SKM-1 (cell line): Measurements from ENCODE around the gene CDH11.

Experiments used
- DNase-seq: peaks from one replicate; lab custom pipeline; 2025; ENCODE audit not compliant: unreplicated experiment; lab: John Stamatoyannopoulos, UW

Gene CDH11

GRCh38 chr16:64919929-64920607 lies 201.8 kb downstream of the CDH11 start:
- no peak for DNase-seq

GRCh38 chr16:64919141-64919540 lies 202.7 kb downstream of the CDH11 start:
- no peak for DNase-seq

GRCh38 chr16:64916051-64916450 lies 205.8 kb downstream of the CDH11 start:
- DNase-seq: no peak

- no peak for DNase-seq
Observed at GRCh38 chr16:64910356-64910755, 211.5 kb downstream of the CDH11 start.

- DNase-seq: no peak
Observed at GRCh38 chr16:64907844-64908243, 214.0 kb downstream of the CDH11 start.

- DNase-seq: no peak
Observed at GRCh38 chr16:64903770-64904169, 218.1 kb downstream of the CDH11 start.

- DNase-seq: no peak
Observed at GRCh38 chr16:64900517-64900916, 221.3 kb downstream of the CDH11 start.

GRCh38 chr16:64900019-64900418 lies 221.8 kb downstream of the CDH11 start:
- DNase-seq: no peak

GRCh38 chr16:64898159-64898558 lies 223.7 kb downstream of the CDH11 start:
- no peak for DNase-seq
